Stimulated activated CD8-positive, alpha-beta memory T cell treated with anti-CD3 and anti-CD28 coated beads, Interleukin-7, amount 100 ng/mL, for 4 hours (primary cell): ENCODE measurements around the gene LYRM7.
"Not testable (repeated sequence)": the region's sequence is repeated elsewhere in the genome, so short reads cannot be mapped to it uniquely, and the experiment has no call there.

Experiments
- DNase-seq, 2 donors: peaks; one replicate each; pipeline ENCODE4 v3.0.0-alpha.2; 2020; ENCODE audit warnings: low read depth in 2 of 2

LYRM7 gene

GRCh38 chr5:131221008-131221703 lies 50.4 kb downstream of the LYRM7 start:
- no peak for DNase-seq

- DNase-seq, result no peak
Observed at GRCh38 chr5:131221888-131222287, 51.1 kb downstream of the LYRM7 start.

GRCh38 chr5:131222731-131223130 lies 52.0 kb downstream of the LYRM7 start:
- DNase-seq, result no peak

DNA sequence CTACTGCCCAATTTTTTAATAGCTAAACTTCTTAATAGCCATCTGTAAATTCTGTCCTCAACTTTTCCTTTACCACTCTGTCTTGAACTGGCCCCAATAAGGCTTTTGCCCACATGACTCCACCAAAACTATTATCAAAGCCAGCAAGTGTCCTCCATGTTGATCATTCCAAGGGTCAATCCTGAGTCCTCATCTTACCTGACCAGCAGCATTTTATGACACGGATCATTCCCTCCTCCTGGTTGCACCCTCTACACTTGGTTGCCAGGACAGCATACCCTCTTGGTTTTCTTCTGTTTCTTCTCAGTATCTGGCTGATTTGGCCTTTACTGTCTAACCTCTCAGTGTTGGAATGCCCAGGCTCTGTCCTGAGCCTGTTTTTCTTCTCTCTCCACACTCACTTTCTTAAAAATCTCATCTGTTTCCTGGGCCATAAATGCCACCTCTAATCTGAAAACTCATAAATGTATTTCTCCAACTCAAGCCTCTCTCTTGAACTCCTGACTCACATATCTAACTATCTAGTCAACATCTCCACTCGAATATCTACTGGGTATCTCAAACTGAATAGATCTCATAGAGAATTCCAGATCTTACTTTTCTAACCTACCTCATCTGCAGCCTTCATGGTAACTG lies 53.1 kb downstream of the LYRM7 start:
- DNase-seq, result no peak

DNA sequence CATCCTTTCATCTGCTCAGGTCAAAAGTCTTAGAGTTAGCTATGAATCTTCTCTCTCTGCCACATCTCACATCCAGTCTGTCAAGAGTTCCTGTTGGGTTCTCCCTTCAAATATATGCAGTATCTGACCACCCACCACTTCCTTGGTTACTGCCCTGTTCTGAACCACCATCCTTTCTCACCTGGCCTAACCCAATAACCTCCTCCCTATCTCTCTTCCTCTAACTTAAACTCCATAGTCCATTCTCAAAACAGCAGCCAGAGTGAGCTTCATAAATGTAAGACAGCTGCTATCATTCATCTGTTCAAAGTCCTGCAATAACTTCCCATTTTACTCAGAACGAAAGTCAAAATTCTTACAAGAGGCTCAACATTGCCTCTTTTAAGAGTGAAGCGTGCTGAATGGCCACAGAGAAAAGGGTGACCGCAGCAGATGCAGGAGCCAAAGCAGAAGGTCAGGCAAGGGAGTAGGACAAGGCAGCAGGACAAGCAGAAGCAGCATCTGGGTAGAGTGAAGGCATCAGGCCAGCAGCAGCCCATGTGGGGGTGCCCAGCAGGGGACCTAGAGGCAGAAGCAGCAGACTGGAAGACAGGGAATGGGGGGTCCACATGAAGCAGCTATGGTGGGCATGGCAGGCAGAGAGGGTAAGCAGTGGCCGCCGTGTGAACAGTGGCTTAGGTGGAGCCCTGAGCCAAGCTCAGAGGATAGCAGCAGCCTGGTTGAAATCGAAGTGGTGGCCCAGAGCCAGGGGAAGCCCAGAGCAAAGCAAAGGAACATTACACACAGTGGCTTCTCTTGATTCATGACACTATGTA lies 53.9 kb downstream of the LYRM7 start:
- DNase-seq, result no peak

- no peak for DNase-seq
Observed at GRCh38 chr5:131225282-131225974, 54.7 kb downstream of the LYRM7 start.

- DNase-seq, result no peak
Observed at GRCh38 chr5:131226899-131227298, 56.2 kb downstream of the LYRM7 start.

- DNase-seq, result no peak
Observed at GRCh38 chr5:131228646-131229045, 57.9 kb downstream of the LYRM7 start.

DNA sequence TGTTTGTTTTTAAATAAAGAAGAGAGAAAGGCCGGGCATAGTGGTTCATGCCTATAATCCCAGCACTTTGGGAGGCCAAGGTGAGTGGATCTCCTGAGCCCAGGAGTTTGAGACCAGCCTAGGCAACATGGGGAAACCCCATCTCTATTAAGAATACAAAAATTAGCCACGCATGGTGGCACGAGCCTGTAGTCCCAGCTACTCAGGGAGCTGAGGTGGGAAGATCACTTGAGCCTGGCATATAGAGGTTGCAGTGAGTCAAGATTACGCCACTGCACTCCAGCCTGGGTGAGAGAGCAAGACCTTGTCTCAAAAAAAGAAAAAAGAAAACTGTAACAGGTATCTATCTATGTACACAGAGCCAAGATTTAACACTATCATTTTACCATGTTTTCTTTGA lies 58.9 kb downstream of the LYRM7 start:
- DNase-seq, result no peak

GRCh38 chr5:131230406-131230805 lies 59.7 kb downstream of the LYRM7 start:
- DNase-seq, result no peak

- DNase-seq, result no peak
Observed at GRCh38 chr5:131239686-131240085, 68.9 kb downstream of the LYRM7 start.

DNA sequence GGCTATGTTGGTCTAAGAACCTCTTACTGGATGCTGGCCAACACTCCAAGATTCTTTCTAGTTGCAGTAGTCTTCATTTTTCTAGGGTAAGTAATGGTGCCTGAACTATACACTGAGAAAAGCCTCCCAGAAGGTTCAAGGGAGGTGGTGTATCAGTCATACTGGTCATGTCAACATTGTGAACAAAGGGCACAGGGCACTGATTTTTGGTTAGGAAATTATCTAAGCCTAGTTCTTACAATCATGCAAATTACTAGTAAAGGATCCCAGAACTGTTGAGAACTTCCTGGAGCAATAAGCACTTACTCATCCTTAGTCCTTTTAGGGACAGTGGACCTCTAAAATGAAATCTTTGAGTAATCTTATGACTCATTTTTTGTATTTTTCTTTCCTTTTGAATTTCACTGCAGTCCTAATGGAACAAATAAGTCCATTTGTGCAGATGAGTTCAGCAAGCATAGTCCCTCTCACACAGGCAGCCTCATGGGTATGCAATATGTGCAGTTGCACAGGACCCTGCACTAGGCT lies 72.0 kb downstream of the LYRM7 start:
- no peak for DNase-seq

- no peak for DNase-seq
Observed at GRCh38 chr5:131245312-131245711, 74.6 kb downstream of the LYRM7 start.

GRCh38 chr5:131245948-131246347 lies 75.2 kb downstream of the LYRM7 start:
- DNase-seq, result no peak

DNA sequence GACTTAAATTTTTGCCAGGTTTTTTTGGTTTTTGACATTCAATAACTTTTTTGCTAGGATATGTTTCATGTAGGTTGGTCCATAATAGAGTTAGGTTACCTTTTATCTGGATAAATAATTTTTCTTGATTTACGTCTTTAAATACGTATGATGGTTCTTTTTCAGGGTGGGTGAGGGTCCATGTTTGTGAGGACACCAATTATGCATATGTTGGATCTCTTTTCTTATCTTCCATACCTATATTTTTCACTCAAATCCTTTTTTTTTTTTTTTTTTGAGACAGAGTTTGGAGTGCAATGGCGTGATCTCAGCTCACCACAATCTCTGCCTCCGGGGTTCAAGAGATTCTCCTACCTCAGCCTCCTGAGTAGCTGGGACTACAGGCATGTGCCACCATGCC lies 75.8 kb downstream of the LYRM7 start:
- no peak for DNase-seq

GRCh38 chr5:131250751-131251475 lies 80.2 kb downstream of the LYRM7 start:
- DNase-seq, result no peak

DNA sequence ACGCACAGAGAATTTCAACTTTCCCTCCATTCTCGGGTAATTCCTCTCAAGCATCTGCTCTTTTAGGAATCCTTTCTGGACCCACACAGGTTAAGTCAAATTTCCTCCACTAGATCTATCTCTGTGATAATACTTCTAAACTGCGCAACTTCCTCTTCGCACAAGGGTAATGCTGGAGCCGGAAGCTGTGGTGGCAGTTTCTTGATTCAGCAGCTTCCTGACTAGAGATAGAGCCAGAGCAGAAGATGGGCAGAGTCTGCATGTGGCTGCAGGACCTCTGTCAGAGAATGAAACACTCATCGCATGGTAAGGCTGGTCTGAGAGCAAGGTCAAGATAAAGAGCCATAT lies 82.1 kb downstream of the LYRM7 start:
- DNase-seq, result peak; percentile 69 to 73

- not testable (repeated sequence) for DNase-seq
Observed at GRCh38 chr5:131254025-131254424, 83.3 kb downstream of the LYRM7 start.

- no peak for DNase-seq
Observed at GRCh38 chr5:131254741-131255140, 84.0 kb downstream of the LYRM7 start.
